ENCODE results near the gene CASQ2.
"Not testable (repeated sequence)": the region's sequence is repeated elsewhere in the genome, so short reads cannot be mapped to it uniquely, and the experiment has no call there.

The CASQ2 gene

GRCh38 chr1:115780655-115781054 lies 12.1 kb upstream of the CASQ2 start:
- not testable (repeated sequence) for DNase-seq (ENCODE audit: low read depth)

GRCh38 chr1:115779075-115779474 lies 10.6 kb upstream of the CASQ2 start:
- DNase-seq (ENCODE audit: low read depth), result not testable (repeated sequence)

GRCh38 chr1:115771847-115772457 lies 3.4 kb upstream of the CASQ2 start:
- DNase-seq (ENCODE audit: low read depth), result no peak

GRCh38 chr1:115771094-115771846 lies 2.8 kb upstream of the CASQ2 start:
- no peak for DNase-seq (ENCODE audit: low read depth)

- DNase-seq (ENCODE audit: low read depth), result no peak
These were observed 1.1 kb downstream of the CASQ2 start for GRCh38 chr1:115767403-115767802.

GRCh38 chr1:115765091-115765490 lies 3.4 kb downstream of the CASQ2 start:
- no peak for DNase-seq (ENCODE audit: low read depth)

- DNase-seq (ENCODE audit: low read depth), result no peak
These were observed 4.0 kb downstream of the CASQ2 start for GRCh38 chr1:115764541-115764940.

- DNase-seq (ENCODE audit: low read depth), result no peak
These were observed 5.7 kb downstream of the CASQ2 start for GRCh38 chr1:115762779-115763178.

- DNase-seq (ENCODE audit: low read depth), result no peak
These were observed 6.8 kb downstream of the CASQ2 start for GRCh38 chr1:115761601-115762302.

- DNase-seq (ENCODE audit: low read depth), result no peak
These were observed 10.7 kb downstream of the CASQ2 start for GRCh38 chr1:115757856-115758255.

- no peak for DNase-seq (ENCODE audit: low read depth)
These were observed 11.2 kb downstream of the CASQ2 start for GRCh38 chr1:115757326-115757725.

GRCh38 chr1:115755456-115756370 lies 12.8 kb downstream of the CASQ2 start:
- no peak for DNase-seq (ENCODE audit: low read depth)

- no peak for DNase-seq (ENCODE audit: low read depth)
These were observed 14.7 kb downstream of the CASQ2 start for GRCh38 chr1:115753830-115754229.

- DNase-seq (ENCODE audit: low read depth), result no peak
These were observed 15.2 kb downstream of the CASQ2 start for GRCh38 chr1:115753361-115753760.

GRCh38 chr1:115748401-115749150 lies 19.9 kb downstream of the CASQ2 start:
- DNase-seq (ENCODE audit: low read depth), result no peak

GRCh38 chr1:115746021-115746690 lies 22.4 kb downstream of the CASQ2 start:
- no peak for DNase-seq (ENCODE audit: low read depth)

GRCh38 chr1:115744646-115745275 lies 23.8 kb downstream of the CASQ2 start:
- DNase-seq (ENCODE audit: low read depth), result no peak

- no peak for DNase-seq (ENCODE audit: low read depth)
These were observed 27.7 kb downstream of the CASQ2 start for GRCh38 chr1:115740811-115741210.

- no peak for DNase-seq (ENCODE audit: low read depth)
These were observed 36.2 kb downstream of the CASQ2 start for GRCh38 chr1:115732316-115732715.

GRCh38 chr1:115729756-115730155 lies 38.8 kb downstream of the CASQ2 start:
- no peak for DNase-seq (ENCODE audit: low read depth)

Data from stimulated activated CD8-positive, alpha-beta memory T cell treated with anti-CD3 and anti-CD28 coated beads, Interleukin-12 subunit alpha, Interleukin-12 subunit beta, amount 100 ng/mL, for 1 hour (primary cell).